IMR-90 (cell line): ENCODE results near the gene YBX2. TPM values are rescaled to one million over a fixed set of nuclear protein-coding genes. Genes with fewer than 3 reads are reported as not detected.
A peak's percentile ranks its signal among the peaks of the same experiment; 100 is the strongest.

Source experiments
- ATAC-seq: fragments of 200-7000 bp; cut with Tn5 transposase; 2 replicates; pipeline ENCODE4 v1.9.1; 2020; ENCODE audit warnings: low read depth, mild to moderate bottlenecking, moderate library complexity
- BruUV-seq: library from RNA; stranded (reverse); fragments of 400-500 nt; replicated peaks from 2 replicates; lab custom pipeline; 2021; lab: Mats Ljungman, UMichigan
- CTCF ChIA-PET: fragments of 300-600 bp; formaldehyde crosslinking; extraction: SDS; loops from one replicate; lab custom pipeline; 2021; ENCODE audit warnings: antibody characterized with exemption; lab: Yijun Ruan, JAX
- POLR2A ChIA-PET: fragments of 300-600 bp; sonication (Branson Sonifier 250); formaldehyde crosslinking; loops from one replicate; lab custom pipeline; 2022; ENCODE audit warnings: antibody characterized with exemption; ENCODE audit not compliant: unreplicated experiment; lab: Charles Lee
- DNase-seq: peaks from one replicate; pipeline ENCODE4 v3.0.0; 2013
- H2AFZ ChIP-seq: replicated peaks from 2 replicates; pipeline ENCODE3; 2013; ENCODE audit warnings: low read length, mild to moderate bottlenecking; ENCODE audit not compliant: poor library complexity
- H2AK5ac ChIP-seq: 2 replicates; pipeline ENCODE4 v1.6.1; 2013; ENCODE audit warnings: low read depth, low read length, inconsistent platforms
- H2AK9ac ChIP-seq: replicated peaks from 2 replicates; pipeline ENCODE3; 2013; ENCODE audit warnings: mild to moderate bottlenecking, low read depth, low read length, moderate library complexity; ENCODE audit not compliant: poor library complexity
- H2BK120ac ChIP-seq: 2 replicates; pipeline ENCODE4 v1.6.1; 2013; ENCODE audit warnings: low read depth, low read length, inconsistent platforms
- H2BK15ac ChIP-seq: 3 replicates; pipeline ENCODE4 v1.6.1; 2013; ENCODE audit warnings: low read depth, low read length, inconsistent platforms
- H2BK20ac ChIP-seq: 2 replicates; pipeline ENCODE4 v1.6.1; 2013; ENCODE audit warnings: low read depth, mild to moderate bottlenecking, inconsistent platforms, low read length, moderate library complexity
- H2BK5ac ChIP-seq: 2 replicates; pipeline ENCODE4 v1.6.1; 2013; ENCODE audit warnings: mild to moderate bottlenecking, low read depth, low read length, inconsistent platforms; ENCODE audit not compliant: poor library complexity, severe bottlenecking
- H3K14ac ChIP-seq: replicated peaks from 2 replicates; pipeline ENCODE4 v1.6.1; 2013; ENCODE audit warnings: low read depth, low read length, inconsistent platforms
- H3K18ac ChIP-seq: 2 replicates; pipeline ENCODE4 v1.6.1; 2013; ENCODE audit warnings: low read depth, low read length, control low read depth
- H3K23ac ChIP-seq: 2 replicates; pipeline ENCODE4 v1.6.1; 2013; ENCODE audit warnings: low read depth, low read length, inconsistent platforms
- H3K27ac ChIP-seq: 2 replicates; pipeline ENCODE4 v1.5.1; 2013; ENCODE audit warnings: mild to moderate bottlenecking, control low read depth, low read length; ENCODE audit not compliant: insufficient read depth
- H3K27me3 ChIP-seq: 2 replicates; pipeline ENCODE4 v1.6.1; 2013; ENCODE audit warnings: low read length; ENCODE audit not compliant: control insufficient read depth, insufficient read depth
- H3K36me3 ChIP-seq: 2 replicates; pipeline ENCODE4 v1.6.1; 2013; ENCODE audit warnings: low read length, mixed read lengths; ENCODE audit not compliant: control insufficient read depth, insufficient read depth
- H3K4ac ChIP-seq: 2 replicates; pipeline ENCODE4 v1.6.1; 2013; ENCODE audit warnings: low read depth, low read length, inconsistent platforms
- H3K4me1 ChIP-seq: 2 replicates; pipeline ENCODE4 v1.6.1; 2013; ENCODE audit warnings: low read length, mixed read lengths; ENCODE audit not compliant: control insufficient read depth, insufficient read depth
- H3K4me2 ChIP-seq: 2 replicates; pipeline ENCODE4 v1.6.1; 2013; ENCODE audit warnings: low read depth, mild to moderate bottlenecking, control low read depth, low read length, moderate library complexity
- H3K4me3 ChIP-seq: 2 replicates; pipeline ENCODE4 v1.5.1; 2013; ENCODE audit warnings: low read depth, mild to moderate bottlenecking, control low read depth, low read length, moderate library complexity; ENCODE audit not compliant: insufficient read depth
- H3K56ac ChIP-seq: 2 replicates; pipeline ENCODE4 v1.6.1; 2013; ENCODE audit warnings: low read length, inconsistent platforms; ENCODE audit not compliant: insufficient read depth; ENCODE audit errors: extremely low read depth
- H3K79me1 ChIP-seq, 2 experiments: 2 replicates each; pipeline ENCODE4 v1.6.1; 2013; ENCODE audit warnings: low read length in 2 of 2, inconsistent platforms in 1 of 2, low read depth in 1 of 2
- H3K9ac ChIP-seq: 2 replicates; pipeline ENCODE4 v1.6.1; 2013; ENCODE audit warnings: low read depth, low read length, control low read depth
- H3K9me1 ChIP-seq: 2 replicates; pipeline ENCODE4 v1.6.1; 2013; ENCODE audit warnings: low read length, inconsistent platforms; ENCODE audit not compliant: insufficient read depth
- H3K9me3 ChIP-seq: 2 replicates; pipeline ENCODE4 v1.6.1; 2013; ENCODE audit warnings: low read length; ENCODE audit not compliant: control insufficient read depth, insufficient read depth
- H4K20me1 ChIP-seq: 2 replicates; pipeline ENCODE4 v1.6.1; 2013; ENCODE audit warnings: low read length, inconsistent platforms; ENCODE audit not compliant: insufficient read depth
- H4K5ac ChIP-seq: 2 replicates; pipeline ENCODE4 v1.6.1; 2013; ENCODE audit warnings: mild to moderate bottlenecking, low read depth, low read length, control low read depth
- H4K8ac ChIP-seq, 2 experiments: 2 replicates each; pipeline ENCODE4 v1.6.1; 2013; ENCODE audit warnings: low read depth in 2 of 2, low read length in 2 of 2, control low read depth in 1 of 2, inconsistent platforms in 1 of 2
- H4K91ac ChIP-seq: 2 replicates; pipeline ENCODE4 v1.6.1; 2013; ENCODE audit warnings: low read depth, low read length, inconsistent platforms; ENCODE audit not compliant: insufficient read depth
- CEBPB ChIP-seq: IDR thresholded peaks from 2 replicates; pipeline ENCODE4 v1.6.1; 2012; ENCODE audit warnings: low read depth, low read length, improper control_type of control experiment
- FOS ChIP-seq: fragments of 150-350 bp; IDR thresholded peaks from 2 replicates; pipeline ENCODE4 v1.6.1; 2016; ENCODE audit warnings: low read depth, low read length
- MAZ ChIP-seq: IDR thresholded peaks from 2 replicates; pipeline ENCODE4 v1.6.1; 2012; ENCODE audit warnings: low read depth, mild to moderate bottlenecking, low read length, improper control_type of control experiment, moderate library complexity, borderline replicate concordance
- RFX5 ChIP-seq: IDR thresholded peaks from 2 replicates; pipeline ENCODE4 v1.8.0; 2012; ENCODE audit warnings: low read depth, mild to moderate bottlenecking, low read length, moderate library complexity
- WGBS, 2 experiments: methylation state at CpG; one replicate each; pipeline versions ENCODE4 v1.1.5 to v1.1.7; 2013; ENCODE audit warnings: missing lambda C conversion rate in 2 of 2; ENCODE audit not compliant: insufficient read length in 1 of 2; ENCODE audit errors: extremely low coverage in 2 of 2; 5-methylcytosine and 5-hydroxymethylcytosine counted together
- dilution Hi-C: fragments of 300-500 bp; cut with HindIII; formaldehyde crosslinking; loops from one replicate; pipeline ENCODE4 v1.14.3; 2018; ENCODE audit warnings: low sequenced_read_pairs; ENCODE audit not compliant: unreplicated experiment
- in situ Hi-C: fragments of 300-500 bp; cut with MboI; formaldehyde crosslinking; loops from 3 replicates; pipeline ENCODE4 v1.14.3; 2019; ENCODE audit warnings: low sequenced_read_pairs, inconsistent platforms, mixed read lengths
- intact Hi-C: fragments of 100-400 bp; cut with micrococcal nuclease; formaldehyde crosslinking; loops from 2 replicates; pipeline ENCODE4 v1.10.0; 2022
- polyA plus RNA-seq, 3 experiments: library from polyadenylated mRNA; depleted of rRNA; stranded (reverse); fragments of >200 nt; gene quantifications; 2 replicates each; pipeline ENCODE4 v1.2.3, GENCODE V29; 2012; ENCODE audit warnings: low replicate concordance in 1 of 3
- total RNA-seq: library from RNA; depleted of rRNA; stranded (reverse); fragments of >200 nt; gene quantifications from 2 replicates; pipeline ENCODE4 v1.2.3, GENCODE V29; 2012
- TF ChIP-seq, protein P1 (sequence below): conservative IDR thresholded peaks from 2 replicates; pipeline ENCODE4 v1.5.1; 2012; ENCODE audit warnings: mild to moderate bottlenecking, low read depth, low read length, improper control_type of control experiment

Gene YBX2
- total and polyA plus RNA-seq, 2 of the 4 experiments (the other 2 are of a cell fraction), result 0.17 TPM; not detected in 1

DNA sequence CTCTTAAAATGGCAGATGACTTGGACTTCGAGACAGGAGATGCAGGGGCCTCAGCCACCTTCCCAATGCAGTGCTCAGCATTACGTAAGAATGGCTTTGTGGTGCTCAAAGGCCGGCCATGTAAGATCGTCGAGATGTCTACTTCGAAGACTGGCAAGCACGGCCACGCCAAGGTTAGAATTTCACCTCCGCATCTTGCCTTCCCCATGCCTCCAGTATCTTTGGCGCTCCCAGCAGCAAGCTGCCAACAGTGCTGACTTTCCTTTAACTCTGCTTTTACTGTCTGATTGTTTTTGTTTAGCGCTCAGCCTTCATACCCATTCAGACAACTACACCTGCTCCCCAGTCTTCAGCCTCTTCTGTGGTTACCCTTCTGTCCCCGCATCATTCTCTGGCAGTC is 15.2 kb upstream of the YBX2 start:
- Histone ChIP-seq H3K18ac (no peak overlapping the region), H4K91ac (no peak overlapping the region), H3K79me1 (peaks cover 25 to 58% of the 10 kb centered on the region in 2 experiments), H2AK5ac (no peak overlapping the region), H3K14ac (no peak overlapping the region), H2AK9ac (no peak overlapping the region), H2BK5ac (no peak overlapping the region), H3K36me3 (peaks cover 34% of the 10 kb centered on the region), H3K9ac (no peak overlapping the region), H3K9me3 (no peaks in the 10 kb centered on the region), H3K56ac (no peak overlapping the region), H4K20me1 (peaks cover 62% of the 10 kb centered on the region), H3K4me2 (no peak overlapping the region), H3K4me1 (peaks cover 4% of the 10 kb centered on the region; the same call in 1 of the 2 replicates), H2BK20ac (no peak overlapping the region), H4K5ac (no peak overlapping the region), H3K23ac (no peak overlapping the region), H3K27ac (no peak overlapping the region), H3K4me3 (no peak overlapping the region), H2BK15ac (no peak overlapping the region), H2BK120ac (no peak overlapping the region), H4K8ac (no peak overlapping the region), H2AFZ (no peak overlapping the region), H3K9me1 (peaks cover 13% of the 10 kb centered on the region), H3K27me3 (no peaks in the 10 kb centered on the region), H3K4ac (no peak overlapping the region)
- dilution Hi-C loops, result no loop called here
- no peak for DNase-seq
- WGBS, 2 experiments, result 91% methylated on average over 10 of the region's 12 CpGs; no CpG with 5 or more reads in 1 of the 2 experiments
- ChIA-PET CTCF (interaction anchor here (0.9 kb wide), 1 partner anchor 10 kb away, joined by 3 read pairs; no protein-coding TSS in a partner anchor), POLR2A (no interaction called here)
- no peak for ATAC-seq
- intact Hi-C loops, result no loop called here
- no TSS peak for BruUV-seq
- in situ Hi-C loops, result loop anchor here (10.0 kb wide), 1 partner anchor 265 kb away; the partner anchor contains the start of gene SLC16A11
- TF ChIP-seq FOS, result no peak
- TF ChIP-seq, protein P1, sequence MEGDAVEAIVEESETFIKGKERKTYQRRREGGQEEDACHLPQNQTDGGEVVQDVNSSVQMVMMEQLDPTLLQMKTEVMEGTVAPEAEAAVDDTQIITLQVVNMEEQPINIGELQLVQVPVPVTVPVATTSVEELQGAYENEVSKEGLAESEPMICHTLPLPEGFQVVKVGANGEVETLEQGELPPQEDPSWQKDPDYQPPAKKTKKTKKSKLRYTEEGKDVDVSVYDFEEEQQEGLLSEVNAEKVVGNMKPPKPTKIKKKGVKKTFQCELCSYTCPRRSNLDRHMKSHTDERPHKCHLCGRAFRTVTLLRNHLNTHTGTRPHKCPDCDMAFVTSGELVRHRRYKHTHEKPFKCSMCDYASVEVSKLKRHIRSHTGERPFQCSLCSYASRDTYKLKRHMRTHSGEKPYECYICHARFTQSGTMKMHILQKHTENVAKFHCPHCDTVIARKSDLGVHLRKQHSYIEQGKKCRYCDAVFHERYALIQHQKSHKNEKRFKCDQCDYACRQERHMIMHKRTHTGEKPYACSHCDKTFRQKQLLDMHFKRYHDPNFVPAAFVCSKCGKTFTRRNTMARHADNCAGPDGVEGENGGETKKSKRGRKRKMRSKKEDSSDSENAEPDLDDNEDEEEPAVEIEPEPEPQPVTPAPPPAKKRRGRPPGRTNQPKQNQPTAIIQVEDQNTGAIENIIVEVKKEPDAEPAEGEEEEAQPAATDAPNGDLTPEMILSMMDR, result no peak
- 0 out of 2 replicates have a peak, but pooled peaks have one; percentile 19 for TF ChIP-seq CEBPB
- no peak for TF ChIP-seq MAZ
- no peak for TF ChIP-seq RFX5
